H1 (cell line): ENCODE measurements around the gene IL22RA2. TPM values are rescaled to one million over a fixed set of nuclear protein-coding genes. Genes with fewer than 3 reads are reported as not detected.

ENCODE experiments used
- CTCF ChIA-PET: fragments of 300-600 bp; sonication (Branson Sonifier 250); formaldehyde crosslinking; loops from one replicate; lab custom pipeline; 2021; ENCODE audit not compliant: partially characterized antibody; lab: Charles Lee
- POLR2A ChIA-PET: fragments of 300-600 bp; sonication (Branson Sonifier 250); formaldehyde crosslinking; loops from one replicate; lab custom pipeline; 2021; ENCODE audit warnings: inconsistent platforms; ENCODE audit not compliant: partially characterized antibody; lab: Charles Lee
- DNase-seq, 2 experiments: peaks; one replicate each; pipeline versions ENCODE4 v3.0.0 to v3.0.0-alpha.2; 2010 to 2022; ENCODE audit warnings: low spot score in 2 of 2, low read depth in 1 of 2, mixed read lengths in 1 of 2
- FAIRE-seq: peaks from 2 replicates; lab custom pipeline; 2011; peaks lifted over from hg19 to GRCh38; lab: Jason Lieb, UNC
- H2AFZ ChIP-seq: 2 replicates; pipeline ENCODE4 v1.8.1; 2012; ENCODE audit warnings: low read length, inconsistent platforms
- H2AK5ac ChIP-seq: 2 replicates; pipeline ENCODE4 v1.6.1; 2013; ENCODE audit warnings: low read depth, low read length
- H2BK120ac ChIP-seq: replicated peaks from 2 replicates; pipeline ENCODE3; 2013; ENCODE audit warnings: low read depth, low read length, inconsistent platforms
- H2BK12ac ChIP-seq: 2 replicates; pipeline ENCODE4 v1.6.1; 2013; ENCODE audit warnings: low read depth, low read length
- H2BK15ac ChIP-seq: 2 replicates; pipeline ENCODE4 v1.6.1; 2013; ENCODE audit warnings: low read length
- H2BK20ac ChIP-seq: 2 replicates; pipeline ENCODE4 v1.6.1; 2013; ENCODE audit warnings: low read length
- H2BK5ac ChIP-seq: 2 replicates; pipeline ENCODE4 v1.6.1; 2013; ENCODE audit warnings: low read depth, low read length
- H3K14ac ChIP-seq: 2 replicates; pipeline ENCODE4 v1.6.1; 2013; ENCODE audit warnings: inconsistent platforms; ENCODE audit not compliant: insufficient read length
- H3K18ac ChIP-seq: 2 replicates; pipeline ENCODE4 v1.6.1; 2013; ENCODE audit warnings: low read length; ENCODE audit errors: extremely low read depth
- H3K23ac ChIP-seq: 2 replicates; pipeline ENCODE4 v1.6.1; 2013; ENCODE audit warnings: inconsistent platforms; ENCODE audit not compliant: insufficient read length
- H3K23me2 ChIP-seq: 2 replicates; pipeline ENCODE4 v1.6.1; 2013; ENCODE audit warnings: low read depth, low read length
- H3K27ac ChIP-seq: 2 replicates; pipeline ENCODE4 v1.6.1; 2011; ENCODE audit warnings: low read depth, low read length, inconsistent platforms
- H3K27me3 ChIP-seq, 4 experiments: replicated peaks in 1 of 4; 1 replicate in 1 of 4; 2 replicates in 3 of 4; pipeline versions ENCODE4 v1.6.1 to v1.8.1; 2011 to 2013; ENCODE audit warnings: low read length in 3 of 4, mild to moderate bottlenecking in 3 of 4, inconsistent platforms in 2 of 4, mixed read lengths in 2 of 4, moderate library complexity in 1 of 4; ENCODE audit not compliant: control insufficient read depth in 3 of 4, insufficient read depth in 3 of 4; ENCODE audit errors: extremely low read depth in 1 of 4
- H3K36me3 ChIP-seq, 4 experiments: 2 replicates each; pipeline versions ENCODE4 v1.6.1 to v1.8.1; 2011 to 2013; ENCODE audit warnings: mild to moderate bottlenecking in 4 of 4, low read length in 3 of 4, moderate library complexity in 2 of 4, control low read depth in 1 of 4, inconsistent platforms in 1 of 4; ENCODE audit not compliant: insufficient read depth in 4 of 4, control insufficient read depth in 2 of 4
- H3K4ac ChIP-seq: replicated peaks from 2 replicates; pipeline ENCODE3; 2013; ENCODE audit warnings: low read length, low read depth, mixed read lengths, inconsistent platforms; ENCODE audit not compliant: insufficient read length
- H3K4me1 ChIP-seq, 4 experiments: replicated peaks in 1 of 4; 1 replicate in 1 of 4; 2 replicates in 3 of 4; pipeline versions ENCODE4 v1.6.1 to v1.8.1; 2011 to 2013; ENCODE audit warnings: low read length in 3 of 4, inconsistent platforms in 2 of 4, mixed read lengths in 1 of 4; ENCODE audit not compliant: insufficient read depth in 4 of 4, control insufficient read depth in 3 of 4
- H3K4me2 ChIP-seq, 2 experiments: 2 replicates each; pipeline versions ENCODE4 v1.6.1 to v1.8.1; 2011 to 2013; ENCODE audit warnings: low read depth in 2 of 2, low read length in 2 of 2, control low read depth in 1 of 2, inconsistent platforms in 1 of 2, mild to moderate bottlenecking in 1 of 2; ENCODE audit not compliant: insufficient read depth in 1 of 2
- H3K4me3 ChIP-seq, 4 experiments: fragments of 200-600, 300-600 bp in 1 of 4; sonication (generic), shearing (Covaris generic), sonication (Bioruptor Twin) in 1 of 4; 2 replicates each; pipeline versions ENCODE4 v1.5.1 to v1.8.1; 2011 to 2016; ENCODE audit warnings: low read length in 4 of 4, low read depth in 3 of 4, control low read depth in 2 of 4, inconsistent platforms in 2 of 4, mild to moderate bottlenecking in 2 of 4, mixed read lengths in 1 of 4, moderate library complexity in 1 of 4; ENCODE audit not compliant: insufficient read depth in 2 of 4; ENCODE audit errors: extremely low read depth in 1 of 4
- H3K56ac ChIP-seq: replicated peaks from 2 replicates; pipeline ENCODE3; 2013; ENCODE audit warnings: low read depth, mild to moderate bottlenecking, mixed read lengths, low read length, inconsistent platforms; ENCODE audit not compliant: insufficient read length
- H3K79me1 ChIP-seq: 2 replicates; pipeline ENCODE4 v1.6.1; 2013; ENCODE audit warnings: low read depth, low read length, control low read depth
- H3K79me2 ChIP-seq, 2 experiments: 2 replicates each; pipeline versions ENCODE4 v1.6.1 to v1.8.1; 2012 to 2013; ENCODE audit warnings: low read length in 2 of 2, mild to moderate bottlenecking in 2 of 2, inconsistent platforms in 1 of 2; ENCODE audit not compliant: insufficient read depth in 2 of 2, control insufficient read depth in 1 of 2
- H3K9ac ChIP-seq, 4 experiments: replicated peaks in 1 of 4; 1 replicate in 1 of 4; 2 replicates in 3 of 4; pipeline versions ENCODE4 v1.6.1 to v1.8.1; 2011 to 2013; ENCODE audit warnings: low read depth in 3 of 4, low read length in 3 of 4, control low read depth in 2 of 4, mild to moderate bottlenecking in 2 of 4, moderate library complexity in 2 of 4, inconsistent platforms in 1 of 4; ENCODE audit errors: extremely low read depth in 1 of 4
- H3K9me3 ChIP-seq, 2 experiments: 2 replicates each; pipeline versions ENCODE4 v1.6.1 to v1.8.1; 2012 to 2013; ENCODE audit warnings: mild to moderate bottlenecking in 2 of 2, moderate library complexity in 2 of 2, control low read depth in 1 of 2, inconsistent platforms in 1 of 2, low read depth in 1 of 2, low read length in 1 of 2, mixed read lengths in 1 of 2; ENCODE audit not compliant: insufficient read depth in 2 of 2
- H4K20me1 ChIP-seq, 2 experiments: replicated peaks in 1 of 2; 2 replicates each; pipeline versions ENCODE3 to v1.8.1; 2011 to 2013; ENCODE audit warnings: inconsistent platforms in 2 of 2, low read length in 2 of 2, mild to moderate bottlenecking in 1 of 2; ENCODE audit not compliant: insufficient read depth in 2 of 2, control insufficient read depth in 1 of 2
- H4K5ac ChIP-seq: 2 replicates; pipeline ENCODE4 v1.6.1; 2013; ENCODE audit warnings: low read length, low read depth, mixed read lengths, inconsistent platforms; ENCODE audit not compliant: insufficient read length
- H4K8ac ChIP-seq: 2 replicates; pipeline ENCODE4 v1.8.0; 2013; ENCODE audit warnings: mild to moderate bottlenecking, moderate library complexity, low read length, inconsistent platforms; ENCODE audit not compliant: insufficient read depth; ENCODE audit errors: extremely low read depth
- H4K91ac ChIP-seq: replicated peaks from 2 replicates; pipeline ENCODE3; 2013; ENCODE audit warnings: low read length, mixed read lengths, inconsistent platforms; ENCODE audit not compliant: insufficient read length
- ATF2 ChIP-seq: IDR thresholded peaks from 2 replicates; pipeline ENCODE4 v1.6.1; 2012; ENCODE audit warnings: low read length, inconsistent platforms
- CTCF ChIP-seq, 3 experiments: IDR thresholded peaks; 1 replicate in 2 of 3; 2 replicates in 1 of 3; pipeline versions ENCODE4 v1.5.1 to v1.6.1; 2011; ENCODE audit warnings: low read length in 3 of 3, mild to moderate bottlenecking in 3 of 3, inconsistent platforms in 2 of 3, low read depth in 1 of 3, moderate library complexity in 1 of 3; ENCODE audit not compliant: insufficient read depth in 1 of 3; ENCODE audit errors: control extremely low read depth in 1 of 3
- FOSL1 ChIP-seq: IDR thresholded peaks from 2 replicates; pipeline ENCODE4 v1.6.1; 2011; ENCODE audit warnings: mild to moderate bottlenecking, low read depth, low read length, moderate library complexity; ENCODE audit not compliant: insufficient read depth
- GTF2F1 ChIP-seq: IDR thresholded peaks from 2 replicates; pipeline ENCODE4 v1.6.1; 2012; ENCODE audit warnings: low read depth, low read length, improper control_type of control experiment, borderline replicate concordance
- JUND ChIP-seq: IDR thresholded peaks from 2 replicates; pipeline ENCODE4 v1.6.1; 2011; ENCODE audit warnings: mild to moderate bottlenecking, improper control_type of control experiment, low read length
- RAD21 ChIP-seq, 2 experiments: IDR thresholded peaks in 1 of 2; conservative IDR thresholded peaks in 1 of 2; 2 replicates each; pipeline ENCODE4 v1.6.1; 2011; ENCODE audit warnings: low read depth in 2 of 2, low read length in 2 of 2, improper control_type of control experiment in 1 of 2, inconsistent platforms in 1 of 2, mild to moderate bottlenecking in 1 of 2, moderate library complexity in 1 of 2
- RFX5 ChIP-seq: IDR thresholded peaks from 2 replicates; pipeline ENCODE4 v1.6.1; 2011; ENCODE audit warnings: low read depth, low read length, improper control_type of control experiment, borderline replicate concordance
- USF2 ChIP-seq: IDR thresholded peaks from 2 replicates; pipeline ENCODE4 v1.6.1; 2011; ENCODE audit warnings: low read length, improper control_type of control experiment
- WGBS, 2 experiments: shearing (Covaris generic) in 1 of 2; methylation state at CpG; one replicate each; pipeline versions ENCODE4 v1.1.6 to v1.1.7; 2013 to 2015; ENCODE audit warnings: low lambda C conversion rate in 2 of 2, mixed read lengths in 2 of 2, inconsistent platforms in 1 of 2, low coverage in 1 of 2, missing lambda C conversion rate in 1 of 2; ENCODE audit not compliant: insufficient replicate concordance in 2 of 2, insufficient coverage in 1 of 2, insufficient read length in 1 of 2; ENCODE audit errors: extremely low coverage in 1 of 2, missing lambda C conversion rate in 1 of 2; 5-methylcytosine and 5-hydroxymethylcytosine counted together
- polyA plus RNA-seq, 7 experiments: library from polyadenylated mRNA; depleted of rRNA in 3 of 7; stranded (reverse) in 5 of 7; unstranded in 2 of 7; fragments of >200 nt in 5 of 7; fragments of 200-250 nt in 2 of 7; gene quantifications; 1 replicate in 5 of 7; 2 replicates in 1 of 7; 4 replicates in 1 of 7; pipeline versions ENCODE4 v1.2.1 to v1.2.3, GENCODE V29; 2011 to 2013; ENCODE audit warnings: missing spikeins in 2 of 7, mixed read lengths in 2 of 7
- total RNA-seq: library from RNA; stranded (reverse); fragmentation: NEBNext Ultra II Directional; extraction: Animal tissue kit (Norgen Biotek cat#: 25700); gene quantifications from 2 replicates; pipeline ENCODE4 v1.2.1, GENCODE V29; 2021

The IL22RA2 gene
- total and polyA plus RNA-seq, 2 of the 8 experiments (the other 6 are each of a cell fraction or from before 2014, with no cell fraction given) = not detected

GRCh38 chr6:137157601-137158000 lies 15.8 kb downstream of the IL22RA2 start:
- no peaks in the 10 kb centered on the region for H3K79me2 ChIP-seq
- peaks cover 8 to 25% of the 10 kb centered on the region in 2 experiments; a peak in 2 of 4 replicates for H3K9me3 ChIP-seq
- DNase-seq = no peak
- H3K36me3 ChIP-seq = no peaks in the 10 kb centered on the region; a peak in 1 of 8 replicates
- no peak for FAIRE-seq
- no peak overlapping the region for H4K91ac ChIP-seq
- no peaks in the 10 kb centered on the region for H4K20me1 ChIP-seq
- H2AK5ac ChIP-seq = no peak overlapping the region
- POLR2A ChIA-PET = no interaction called here
- H3K27ac ChIP-seq = no peak overlapping the region
- no peak overlapping the region for H2BK120ac ChIP-seq
- no peak overlapping the region for H2BK15ac ChIP-seq
- H3K18ac ChIP-seq = no peak overlapping the region
- H2BK12ac ChIP-seq = no peak overlapping the region
- no peaks in the 10 kb centered on the region for H3K4me1 ChIP-seq
- no peak overlapping the region for H2BK20ac ChIP-seq
- H3K4ac ChIP-seq = no peak overlapping the region
- no peaks in the 10 kb centered on the region for H3K79me1 ChIP-seq
- no peak overlapping the region for H3K23ac ChIP-seq
- H3K27me3 ChIP-seq = no peaks in the 10 kb centered on the region
- no peak overlapping the region for H2AFZ ChIP-seq
- no peak overlapping the region for H3K4me3 ChIP-seq
- H2BK5ac ChIP-seq = no peak overlapping the region
- H4K8ac ChIP-seq = no peak overlapping the region
- H3K9ac ChIP-seq = no peak overlapping the region
- no peak overlapping the region for H4K5ac ChIP-seq
- WGBS, 2 experiments = 99% methylated on average over 4 of the region's 4 CpGs; no CpG with 5 or more reads in 1 of the 2 experiments
- no peaks in the 10 kb centered on the region; the same call in 1 of the 2 replicates for H3K23me2 ChIP-seq
- H3K14ac ChIP-seq = no peak overlapping the region
- H3K4me2 ChIP-seq = no peak overlapping the region
- H3K56ac ChIP-seq = no peak overlapping the region
- CTCF ChIA-PET = no interaction called here
- TF ChIP-seq RAD21 (IDR thresholded peaks at IDR 0.05 in 1 of 2, conservative IDR thresholded peaks at IDR 0.05 in 1 of 2; ENCODE audit: low read depth in 2 of 2, low read length in 2 of 2) (no peak), GTF2F1 (no peak), CTCF (IDR thresholded peaks at IDR 0.05; ENCODE audit: control extremely low read depth in 1 of 3, insufficient read depth in 1 of 3, low read depth in 1 of 3, low read length in 3 of 3) (no peak), ATF2 (no peak), FOSL1 (no peak), JUND (no peak), USF2 (no peak), RFX5 (no peak)
